Panc1 (cell line): Measurements from ENCODE around the gene DHRS7C. TPM values are rescaled to one million over a fixed set of nuclear protein-coding genes. Genes with fewer than 3 reads are reported as not detected.

Experiments
- ATAC-seq: fragments of 200-7000 bp; cut with Tn5 transposase; 2 replicates; pipeline ENCODE4 v1.9.1; 2020; ENCODE audit warnings: mild to moderate bottlenecking, moderate library complexity
- BruUV-seq: library from RNA; stranded (reverse); fragments of 400-500 nt; replicated peaks from 2 replicates; lab custom pipeline; 2021; lab: Mats Ljungman, UMichigan
- CTCF ChIA-PET: fragments of 300-600 bp; sonication (Branson Sonifier 250); formaldehyde crosslinking; loops from one replicate; lab custom pipeline; 2022; ENCODE audit warnings: antibody characterized with exemption; lab: Charles Lee
- POLR2A ChIA-PET: fragments of 300-600 bp; sonication (Branson Sonifier 250); formaldehyde crosslinking; loops from one replicate; lab custom pipeline; 2022; ENCODE audit warnings: antibody characterized with exemption; lab: Charles Lee
- DNase-seq: peaks from one replicate; pipeline ENCODE4 v3.0.0-alpha.2; 2010; ENCODE audit warnings: low read depth, low spot score
- H3K27ac ChIP-seq: 2 replicates; pipeline ENCODE4 v1.5.1; 2011; ENCODE audit warnings: mild to moderate bottlenecking, low read length, inconsistent platforms
- H3K27me3 ChIP-seq: fragments of 200-500 bp; sonication (Bioruptor generic); 2 replicates; pipeline ENCODE4 v1.6.0; 2014; ENCODE audit warnings: low read length, inconsistent platforms; ENCODE audit not compliant: control insufficient read depth, insufficient read depth
- H3K36me3 ChIP-seq: fragments of 200-500 bp; sonication (Bioruptor generic); 2 replicates; pipeline ENCODE4 v1.5.1; 2014; ENCODE audit warnings: inconsistent platforms, mild to moderate bottlenecking, low read length, moderate library complexity; ENCODE audit not compliant: control insufficient read depth, insufficient read depth
- H3K4me1 ChIP-seq: 2 replicates; pipeline ENCODE4 v1.5.1; 2011; ENCODE audit warnings: inconsistent platforms, mild to moderate bottlenecking, low read length, moderate library complexity; ENCODE audit not compliant: control insufficient read depth, insufficient read depth
- H3K4me3 ChIP-seq, 2 experiments: 2 replicates each; pipeline ENCODE4 v1.5.1; 2011 to 2012; ENCODE audit warnings: low read depth in 2 of 2, low read length in 2 of 2, mild to moderate bottlenecking in 2 of 2, inconsistent platforms in 1 of 2, moderate library complexity in 1 of 2
- H3K9me3 ChIP-seq: fragments of 200-500 bp; sonication (Bioruptor generic); 2 replicates; pipeline ENCODE4 v1.5.1; 2014; ENCODE audit warnings: low read depth, mild to moderate bottlenecking, inconsistent platforms, low read length, moderate library complexity; ENCODE audit not compliant: control insufficient read depth, insufficient read depth
- CTCF ChIP-seq: fragments of 450-650 bp; IDR thresholded peaks from 2 replicates; pipeline ENCODE4 v1.5.1; 2017; ENCODE audit warnings: mild to moderate bottlenecking
- POLR2AphosphoS5 ChIP-seq: IDR thresholded peaks from 2 replicates; pipeline ENCODE4 v1.6.1; 2012; ENCODE audit warnings: mild to moderate bottlenecking, low read depth, low read length, moderate library complexity
- REST ChIP-seq, 2 experiments: IDR thresholded peaks; 2 replicates each; pipeline ENCODE4 v1.6.1; 2011 to 2012; ENCODE audit warnings: low read depth in 2 of 2, control low read depth in 1 of 2, low read length in 1 of 2, mild to moderate bottlenecking in 1 of 2, moderate library complexity in 1 of 2; ENCODE audit not compliant: insufficient read depth in 1 of 2
- SIN3A ChIP-seq: IDR thresholded peaks from 2 replicates; pipeline ENCODE4 v1.6.1; 2012; ENCODE audit warnings: low read depth, mild to moderate bottlenecking, low read length, moderate library complexity, borderline replicate concordance; ENCODE audit not compliant: insufficient read depth
- TCF7L2 ChIP-seq: IDR thresholded peaks from 2 replicates; pipeline ENCODE4 v1.6.1; 2011; ENCODE audit warnings: mild to moderate bottlenecking, low read depth, low read length, inconsistent platforms
- in situ Hi-C: cut with HindIII; loops from 2 replicates; pipeline ENCODE4 v1.10.0; 2016; ENCODE audit warnings: low sequenced_read_pairs, low pct_unique_long_range_greater_than_20kb
- intact Hi-C: fragments of 100-400 bp; cut with micrococcal nuclease; formaldehyde crosslinking; loops from one replicate; pipeline ENCODE4 v1.10.0; 2022; ENCODE audit not compliant: unreplicated experiment
- total RNA-seq: library from RNA; stranded (reverse); gene quantifications from one replicate; pipeline ENCODE4 v1.2.1, GENCODE V29; 2021; ENCODE audit not compliant: unreplicated experiment

Gene DHRS7C
- total RNA-seq, 1 experiment from 2014 or later, result not detected

GRCh38 chr17:9728564-9728963 is 62.8 kb downstream of the DHRS7C start:
- DNase-seq (no peak), ATAC-seq (0 out of 2 replicates have a peak, but pooled peaks have one; percentile 26)
- intact Hi-C loops, result loop anchor here (2.0 kb wide), 1 partner anchor 40 kb away; no protein-coding TSS in a partner anchor
- Histone ChIP-seq H3K4me3 (no peak overlapping the region), H3K9me3 (no peaks in the 10 kb centered on the region), H3K36me3 (no peaks in the 10 kb centered on the region), H3K27me3 (no peaks in the 10 kb centered on the region), H3K4me1 (no peaks in the 10 kb centered on the region), H3K27ac (no peak overlapping the region)
- ChIA-PET POLR2A (no interaction called here), CTCF (interaction anchor here (0.7 kb wide), 3 partner anchors 17 to 856 kb away, joined by 3 to 6 read pairs (median 4); no protein-coding TSS in a partner anchor)
- no TSS peak for BruUV-seq
- TF ChIP-seq SIN3A (no peak), REST (IDR thresholded peaks at IDR 0.05; ENCODE audit: insufficient read depth in 1 of 2, low read depth in 2 of 2, low read length in 1 of 2) (no peak), TCF7L2 (no peak), CTCF (no peak), POLR2AphosphoS5 (no peak)
- in situ Hi-C loops, result no loop called here

- no peak for DNase-seq
- no peaks in the 10 kb centered on the region for H3K4me1 ChIP-seq
- TF ChIP-seq REST (IDR thresholded peaks at IDR 0.05; ENCODE audit: insufficient read depth in 1 of 2, low read depth in 2 of 2, low read length in 1 of 2) (no peak), TCF7L2 (no peak), POLR2AphosphoS5 (no peak), SIN3A (no peak)
- no peaks in the 10 kb centered on the region for H3K27me3 ChIP-seq
- H3K4me3 ChIP-seq, result no peak overlapping the region
- ChIA-PET CTCF (interaction anchor here (0.7 kb wide), 1 partner anchor 41 kb away, joined by 3 read pairs; no protein-coding TSS in a partner anchor), POLR2A (no interaction called here)
- BruUV-seq, result no TSS peak
- intact Hi-C loops, result loop anchor here (2.0 kb wide), 1 partner anchor 41 kb away; no protein-coding TSS in a partner anchor
- in situ Hi-C loops, result no loop called here
- H3K9me3 ChIP-seq, result no peaks in the 10 kb centered on the region
- ATAC-seq, result no peak
- H3K27ac ChIP-seq, result no peak overlapping the region
- no peaks in the 10 kb centered on the region for H3K36me3 ChIP-seq
Observed at GRCh38 chr17:9728005-9728404, 63.4 kb downstream of the DHRS7C start.
